Thyroid gland (tissue), 4 donors: ENCODE measurements around the gene TSHR.
A peak's percentile ranks its signal among the peaks of the same experiment; 100 is the strongest.

Source experiments
- CTCF ChIP-seq, 6 experiments: fragments of 200-600 bp in 3 of 6; fragments of 450-650 bp in 3 of 6; sonication (generic) in 3 of 6; IDR thresholded peaks; one replicate each; pipeline ENCODE4 v1.5.1; 2016 to 2019; ENCODE audit warnings: antibody characterized with exemption in 6 of 6, mild to moderate bottlenecking in 2 of 6, inconsistent platforms in 1 of 6, moderate library complexity in 1 of 6
- POLR2A ChIP-seq, 2 donors: fragments of 450-650 bp; IDR thresholded peaks; one replicate each; pipeline ENCODE4 v1.6.1; 2017; ENCODE audit warnings: antibody characterized with exemption in 2 of 2, mild to moderate bottlenecking in 2 of 2, moderate library complexity in 1 of 2

- TF ChIP-seq POLR2A (IDR thresholded peaks at IDR 0.05): no peak
- TF ChIP-seq CTCF (IDR thresholded peaks at IDR 0.05): peak in 1 of 6 experiments; percentile 9
Observed at GRCh38 chr14:80941241-80942185, 13.9 kb upstream of the TSHR start, which contains the start of gene CEP128.
